ENCODE data around the gene ZNF668. TPM values are rescaled to one million over a fixed set of nuclear protein-coding genes. Genes with fewer than 3 reads are reported as not detected.

Gene ZNF668
- polyA plus RNA-seq = 5.4 TPM
- long read RNA-seq, donor 1 = 0 reads
- long read RNA-seq, donor 2, partial matches to known transcripts = 10 of 11 reads
- long read RNA-seq, donor 2, other reads (novel, unspliced or antisense) = 0 of 11 reads
- long read RNA-seq, donor 3 = 0 reads
- long read RNA-seq, donor 4 = 0 reads
- long read RNA-seq, donor 5, partial matches to known transcripts = 0 of 3 reads
- long read RNA-seq, donor 5, other reads (novel, unspliced or antisense) = 0 of 3 reads
- long read RNA-seq, donor 6, partial matches to known transcripts = 0 of 7 reads
- long read RNA-seq, donor 6, other reads (novel, unspliced or antisense) = 5 of 7 reads
- long read RNA-seq, donor 7, partial matches to known transcripts = 0 of 4 reads
- long read RNA-seq, donor 7, other reads (novel, unspliced or antisense) = 0 of 4 reads
- long read RNA-seq, donor 8, partial matches to known transcripts = 0 of 1 reads
- long read RNA-seq, donor 8, other reads (novel, unspliced or antisense) = 0 of 1 reads
- long read RNA-seq, donor 9, partial matches to known transcripts = 230 of 261 reads
- long read RNA-seq, donor 9, other reads (novel, unspliced or antisense) = 30 of 261 reads
- long read RNA-seq, donor 10, transcript ZNF668-201 (3 exons, 2,762 nt) = major isoform, 5 of 5 reads
- long read RNA-seq, donor 10, partial matches to known transcripts = 0 of 5 reads
- long read RNA-seq, donor 10, other reads (novel, unspliced or antisense) = 0 of 5 reads
- long read RNA-seq, donor 11, transcript ZNF668-201 (3 exons, 2,762 nt) = major isoform, 5 of 6 reads
- long read RNA-seq, donor 11, partial matches to known transcripts = 0 of 6 reads
- long read RNA-seq, donor 11, other reads (novel, unspliced or antisense) = 0 of 6 reads

DNA sequence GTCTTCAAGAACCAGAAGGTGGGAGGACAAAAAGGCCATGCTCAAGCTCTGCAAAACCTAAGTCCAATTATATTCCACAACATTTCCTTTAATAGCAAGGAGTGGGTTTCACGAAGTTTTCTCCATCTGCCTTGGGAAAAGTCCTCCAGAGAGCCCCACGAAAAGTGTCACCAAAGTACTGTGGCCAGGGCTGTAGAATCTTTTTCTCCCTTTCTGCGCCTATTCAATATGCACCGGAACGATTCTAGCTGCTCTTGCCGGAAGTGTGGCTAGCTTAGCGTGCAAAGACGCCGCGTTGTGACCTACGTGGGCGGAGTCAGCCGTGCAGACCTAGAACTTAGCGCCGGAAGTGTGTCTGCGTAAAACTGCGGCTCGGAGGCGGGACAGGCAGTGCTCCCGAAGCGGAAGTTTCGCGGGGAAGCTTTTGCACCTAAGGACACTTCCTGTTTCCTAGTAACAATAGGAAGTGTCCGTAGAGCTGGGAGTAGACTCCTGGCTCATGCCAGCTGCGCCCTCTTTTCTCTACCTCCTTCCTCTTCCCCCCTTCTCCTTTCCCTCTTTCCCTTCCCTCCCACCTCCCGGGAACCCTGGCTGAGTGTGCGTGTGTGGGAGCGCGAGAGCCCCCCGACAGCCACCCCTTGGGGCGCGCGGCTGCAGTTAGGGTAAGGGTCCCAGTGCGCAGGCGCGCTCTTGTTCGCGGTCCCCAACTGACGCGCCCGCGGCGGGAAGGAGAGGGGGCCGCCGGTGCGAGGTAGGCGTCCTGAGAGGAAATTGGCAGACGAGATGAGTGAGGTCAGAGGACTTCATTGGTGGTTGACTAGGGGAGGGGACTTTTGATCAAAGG is at the start of gene ZNF668, which contains the start of gene ZNF646:
TSS of gene ZNF668 (minus strand) at position 271 of the 844 bp plus-strand sequence. CDS start 9,781 bp downstream, outside the sequence.
TSS of gene ZNF646 (plus strand) at position 453 of the 844 bp plus-strand sequence. CDS start 1,903 bp downstream, outside the sequence.
- Histone ChIP-seq H3K4me1 (ENCODE audit: control insufficient read depth, insufficient read depth, low read length) (peaks cover 11% of the 10 kb centered on the region), H3K36me3 (ENCODE audit: control insufficient read depth, insufficient read depth, low read length) (peaks cover 30% of the 10 kb centered on the region), H3K27ac (ENCODE audit: low read length) (peak within 1 kb of the TSS; percentile 68), H3K9me3 (ENCODE audit: control insufficient read depth, low read depth, low read length) (peaks cover 10% of the 10 kb centered on the region), H3K27me3 (ENCODE audit: control insufficient read depth, insufficient read depth, low read length) (no peaks in the 10 kb centered on the region), H3K4me3 (ENCODE audit: low read length) (peak within 1 kb of the TSS; percentile 88)
- peak; percentile 99 for DNase-seq
- 0% methylated on average over 1 of the region's 48 CpGs for WGBS (ENCODE audit: insufficient coverage, low lambda C conversion rate)

DNA sequence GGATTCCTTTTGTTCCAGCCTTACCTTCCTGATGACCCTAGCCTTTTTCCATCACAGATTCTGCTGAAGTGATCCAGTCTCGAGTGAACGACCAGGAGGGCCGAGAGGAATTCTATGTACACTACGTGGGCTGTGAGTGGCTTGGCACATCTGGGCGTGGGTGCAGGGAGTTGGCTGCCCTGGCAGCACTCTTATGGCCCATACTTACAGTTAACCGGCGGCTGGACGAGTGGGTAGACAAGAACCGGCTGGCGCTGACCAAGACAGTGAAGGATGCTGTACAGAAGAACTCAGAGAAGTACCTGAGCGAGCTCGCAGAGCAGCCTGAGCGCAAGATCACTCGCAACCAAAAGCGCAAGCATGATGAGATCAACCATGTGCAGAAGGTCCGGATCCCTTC is 46.1 kb upstream of the ZNF668 start:
- no peak overlapping the region for H3K27ac ChIP-seq (ENCODE audit: low read length)
- WGBS (ENCODE audit: insufficient coverage, low lambda C conversion rate) = no CpG with 5 or more reads among the region's 16 CpGs

DNA sequence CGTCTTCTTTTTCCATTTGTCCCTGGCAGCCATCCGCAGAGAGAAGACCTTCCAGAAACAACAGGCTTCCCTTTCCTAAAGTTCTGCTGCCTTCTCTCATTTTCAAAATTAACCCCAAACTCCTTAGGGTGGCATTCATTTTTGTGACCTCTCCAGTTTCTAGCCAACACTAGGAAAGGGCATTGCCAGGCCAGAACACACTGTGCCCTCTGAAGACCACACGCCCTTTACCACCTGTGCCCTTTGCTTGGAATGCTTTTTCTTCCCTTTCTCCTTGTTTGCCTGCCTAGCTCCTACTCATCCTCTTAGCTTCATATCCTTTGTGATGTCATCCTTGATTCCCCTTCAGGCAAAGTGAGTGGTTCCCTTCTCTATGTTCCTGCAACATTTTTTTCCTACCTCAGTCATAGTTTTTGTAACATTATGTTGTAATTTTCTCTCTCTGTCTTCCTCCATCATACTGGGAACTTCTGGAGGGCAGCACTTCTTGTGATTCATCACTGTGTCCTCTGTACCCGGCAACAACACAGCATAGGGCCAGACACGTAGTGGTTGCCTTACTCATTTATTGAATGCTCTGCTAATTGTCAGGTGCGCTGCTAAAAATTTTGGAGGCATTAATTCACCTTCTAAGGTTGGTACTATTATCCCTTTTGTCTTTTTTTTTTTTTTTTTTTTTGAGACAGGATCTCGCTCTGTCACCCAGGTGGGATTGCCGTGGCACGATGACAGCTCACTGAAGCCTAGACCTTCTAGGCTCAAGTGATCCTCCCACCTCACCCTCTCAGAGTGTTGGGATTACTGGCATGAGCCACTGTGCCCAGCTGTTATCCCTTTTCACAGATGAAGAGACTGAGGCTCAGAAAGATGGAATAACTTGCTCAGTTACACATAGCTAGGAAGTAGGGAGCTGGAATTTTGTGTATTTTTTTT is 44.4 kb upstream of the ZNF668 start:
- peak overlapping the region; percentile 95 for H3K27ac ChIP-seq (ENCODE audit: low read length)
- no peaks in the 10 kb centered on the region for H3K27me3 ChIP-seq (ENCODE audit: control insufficient read depth, insufficient read depth, low read length)
- H3K9me3 ChIP-seq (ENCODE audit: control insufficient read depth, low read depth, low read length) = no peaks in the 10 kb centered on the region
- DNase-seq = peak in 1 of 2 donors; percentile 38
- H3K36me3 ChIP-seq (ENCODE audit: control insufficient read depth, insufficient read depth, low read length) = peaks cover 30% of the 10 kb centered on the region
- H3K4me3 ChIP-seq (ENCODE audit: low read length) = peak overlapping the region; percentile 63
- 0% methylated on average over 2 of the region's 9 CpGs for WGBS (ENCODE audit: insufficient coverage, low lambda C conversion rate)
- peaks cover 11% of the 10 kb centered on the region for H3K4me1 ChIP-seq (ENCODE audit: control insufficient read depth, insufficient read depth, low read length)

More for the DNA sequence above, 46.1 kb upstream of the ZNF668 start:
- Histone ChIP-seq H3K36me3 (ENCODE audit: control insufficient read depth, insufficient read depth, low read length) (peaks cover 40% of the 10 kb centered on the region), H3K4me1 (ENCODE audit: control insufficient read depth, insufficient read depth, low read length) (peaks cover 7% of the 10 kb centered on the region), H3K4me3 (ENCODE audit: low read length) (no peak overlapping the region), H3K27me3 (ENCODE audit: control insufficient read depth, insufficient read depth, low read length) (no peaks in the 10 kb centered on the region), H3K9me3 (ENCODE audit: control insufficient read depth, low read depth, low read length) (no peaks in the 10 kb centered on the region)
- no peak for DNase-seq

DNA sequence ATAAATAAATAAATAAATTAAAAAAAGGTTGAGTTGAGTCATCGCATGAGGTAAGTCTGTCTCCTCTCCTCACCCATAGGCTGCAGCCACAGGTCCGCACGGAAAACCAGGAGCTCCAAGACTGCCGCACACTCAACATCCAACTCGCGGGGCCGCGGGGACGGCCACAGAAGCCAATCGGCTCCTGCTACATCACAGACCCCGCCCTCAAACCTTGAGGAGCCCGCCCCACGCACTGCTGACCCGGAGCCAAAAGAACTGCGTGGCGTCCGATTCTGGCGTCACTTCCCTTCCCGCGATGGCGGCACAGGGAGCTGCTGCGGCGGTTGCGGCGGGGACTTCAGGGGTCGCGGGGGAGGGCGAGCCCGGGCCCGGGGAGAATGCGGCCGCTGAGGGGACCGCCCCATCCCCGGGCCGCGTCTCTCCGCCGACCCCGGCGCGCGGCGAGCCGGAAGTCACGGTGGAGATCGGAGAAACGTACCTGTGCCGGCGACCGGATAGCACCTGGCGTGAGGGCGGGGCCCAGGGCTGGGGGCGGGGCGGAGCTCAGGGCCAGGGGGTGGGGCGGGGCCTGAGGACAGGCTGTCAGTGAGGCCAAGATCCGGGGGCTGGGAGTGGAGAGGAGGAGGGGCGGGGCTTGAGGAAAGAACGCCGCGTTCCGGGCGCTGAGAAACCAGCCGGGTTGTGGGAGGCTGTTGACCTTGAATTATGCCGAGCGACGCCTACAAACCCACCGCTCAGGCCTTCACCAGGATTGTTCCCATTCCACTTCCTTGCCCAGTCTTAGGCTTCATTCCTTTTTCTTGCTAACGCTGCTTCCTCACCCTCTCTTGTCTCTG is 43.6 kb upstream of the ZNF668 start, which contains the start of gene KAT8:
TSS of gene KAT8 (plus strand) at position 281 of the 839 bp plus-strand sequence. CDS start at position 299, 18 bp downstream.
- Histone ChIP-seq H3K36me3 (ENCODE audit: control insufficient read depth, insufficient read depth, low read length) (peaks cover 33% of the 10 kb centered on the region), H3K4me3 (ENCODE audit: low read length) (peak within 1 kb of the TSS; percentile 63), H3K9me3 (ENCODE audit: control insufficient read depth, low read depth, low read length) (no peaks in the 10 kb centered on the region), H3K27me3 (ENCODE audit: control insufficient read depth, insufficient read depth, low read length) (no peaks in the 10 kb centered on the region), H3K27ac (ENCODE audit: low read length) (peak within 1 kb of the TSS; percentile 95), H3K4me1 (ENCODE audit: control insufficient read depth, insufficient read depth, low read length) (peaks cover 11% of the 10 kb centered on the region)
- 0% methylated on average over 1 of the region's 68 CpGs for WGBS (ENCODE audit: insufficient coverage, low lambda C conversion rate)
- DNase-seq = peak; percentile 97 to 98

DNA sequence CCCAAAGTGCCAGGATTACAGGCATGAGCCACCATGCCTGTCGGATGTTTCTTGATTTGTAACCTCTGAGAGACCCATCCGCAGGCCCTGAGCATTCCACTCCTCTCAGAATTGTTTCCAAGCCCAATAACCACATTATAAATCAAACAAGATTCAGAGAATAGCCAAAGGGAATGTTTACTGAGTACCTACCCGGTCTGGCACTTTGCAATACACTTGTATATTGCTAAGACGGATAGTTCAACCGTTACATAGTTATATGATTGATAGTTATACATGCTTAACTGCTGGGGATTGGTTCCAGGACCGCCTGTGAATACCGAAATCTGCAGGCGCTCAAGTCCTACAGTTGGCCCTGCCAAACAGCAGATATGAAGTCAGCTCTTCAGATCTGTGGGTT is 40.4 kb upstream of the ZNF668 start:
- Histone ChIP-seq H3K27ac (ENCODE audit: low read length) (no peak overlapping the region), H3K4me3 (ENCODE audit: low read length) (no peak overlapping the region), H3K27me3 (ENCODE audit: control insufficient read depth, insufficient read depth, low read length) (no peaks in the 10 kb centered on the region), H3K9me3 (ENCODE audit: control insufficient read depth, low read depth, low read length) (no peaks in the 10 kb centered on the region), H3K4me1 (ENCODE audit: control insufficient read depth, insufficient read depth, low read length) (peaks cover 11% of the 10 kb centered on the region), H3K36me3 (ENCODE audit: control insufficient read depth, insufficient read depth, low read length) (peaks cover 36% of the 10 kb centered on the region)
- no peak for DNase-seq
- WGBS (ENCODE audit: insufficient coverage, low lambda C conversion rate) = 90% methylated on average over 2 of the region's 8 CpGs

DNA sequence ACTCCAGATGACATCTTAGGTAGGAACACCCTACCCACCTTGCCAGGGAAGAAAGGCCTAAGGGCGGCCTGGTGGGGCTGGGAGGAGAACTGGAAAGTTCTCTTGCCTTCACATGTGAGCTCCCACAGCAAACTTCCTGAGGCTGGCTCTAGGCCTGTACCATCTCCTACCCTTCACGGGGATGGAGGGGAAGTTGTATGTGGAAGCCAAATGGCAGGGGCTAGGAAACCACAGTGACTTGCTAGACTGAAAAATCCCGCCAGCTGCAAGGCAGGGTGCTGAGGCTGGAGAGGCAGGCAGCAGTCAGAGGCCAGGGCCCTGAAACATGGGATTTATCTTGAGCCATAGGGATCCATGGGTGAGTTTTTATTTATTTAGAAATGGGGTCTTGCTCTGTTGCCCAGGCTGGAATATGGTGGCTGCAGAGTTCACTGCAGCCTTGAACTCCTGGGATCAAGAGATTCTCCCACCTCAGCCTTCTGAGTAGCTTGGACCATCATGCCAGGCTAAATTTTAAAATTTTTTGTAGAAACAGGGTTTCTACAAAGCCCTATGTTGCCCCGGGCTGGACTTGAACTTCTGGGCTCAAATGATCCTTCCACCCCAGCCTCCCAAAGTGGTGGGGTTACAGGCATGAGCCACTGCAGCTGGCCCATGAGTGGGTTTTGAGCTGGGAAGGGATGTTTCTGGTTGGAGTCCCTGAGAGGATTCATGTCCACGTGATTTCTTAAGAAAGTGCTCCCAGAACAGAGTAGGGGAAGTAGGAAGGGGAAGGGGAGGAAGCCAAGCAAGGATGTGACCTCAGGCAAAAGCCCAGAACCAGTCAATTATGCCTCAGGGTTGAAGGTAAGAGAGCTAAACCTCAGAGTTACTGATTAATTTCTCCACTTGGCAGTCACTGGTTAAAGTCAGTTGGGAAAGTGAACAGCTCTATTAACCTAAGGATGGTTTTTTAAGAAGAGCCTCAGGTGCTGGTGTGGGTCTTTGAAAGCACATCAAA is 39.4 kb upstream of the ZNF668 start:
- Histone ChIP-seq H3K27me3 (ENCODE audit: control insufficient read depth, insufficient read depth, low read length) (no peaks in the 10 kb centered on the region), H3K36me3 (ENCODE audit: control insufficient read depth, insufficient read depth, low read length) (peaks cover 33% of the 10 kb centered on the region), H3K27ac (ENCODE audit: low read length) (peak overlapping the region; percentile 29), H3K4me1 (ENCODE audit: control insufficient read depth, insufficient read depth, low read length) (peaks cover 11% of the 10 kb centered on the region), H3K4me3 (ENCODE audit: low read length) (no peak overlapping the region), H3K9me3 (ENCODE audit: control insufficient read depth, low read depth, low read length) (no peaks in the 10 kb centered on the region)
- no CpG with 5 or more reads among the region's 5 CpGs for WGBS (ENCODE audit: insufficient coverage, low lambda C conversion rate)
- DNase-seq = peak in 1 of 2 donors; percentile 42

DNA sequence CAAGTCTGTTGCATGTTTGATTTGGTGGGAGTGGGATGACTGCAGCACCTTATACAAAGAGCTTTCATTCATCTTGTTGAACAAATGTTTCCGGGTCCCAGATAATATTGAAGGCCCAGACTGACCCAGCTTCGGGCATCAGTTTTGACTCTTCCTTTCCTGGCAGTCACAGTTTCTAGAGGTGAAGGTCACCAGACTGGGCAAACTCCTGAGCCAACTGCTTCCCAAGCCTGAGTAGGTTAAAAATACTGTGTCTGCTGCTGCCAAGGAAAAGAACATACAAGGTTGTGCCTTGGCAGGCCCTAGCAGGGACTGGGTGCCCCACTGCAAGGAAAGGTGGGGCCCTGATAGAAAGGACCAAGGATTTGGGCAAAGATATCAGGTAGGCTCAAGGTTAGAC is 38.7 kb upstream of the ZNF668 start:
- Histone ChIP-seq H3K36me3 (ENCODE audit: control insufficient read depth, insufficient read depth, low read length) (peaks cover 33% of the 10 kb centered on the region), H3K4me1 (ENCODE audit: control insufficient read depth, insufficient read depth, low read length) (peaks cover 11% of the 10 kb centered on the region), H3K9me3 (ENCODE audit: control insufficient read depth, low read depth, low read length) (no peaks in the 10 kb centered on the region), H3K4me3 (ENCODE audit: low read length) (no peak overlapping the region), H3K27ac (ENCODE audit: low read length) (no peak overlapping the region), H3K27me3 (ENCODE audit: control insufficient read depth, insufficient read depth, low read length) (no peaks in the 10 kb centered on the region)
- no peak for DNase-seq
- no CpG with 5 or more reads among the region's 2 CpGs for WGBS (ENCODE audit: insufficient coverage, low lambda C conversion rate)
